Vagina (tissue), 2 donors: ENCODE measurements around the gene PGAM5.

Source experiments
- CTCF ChIP-seq, 3 experiments: fragments of 450-650 bp in 2 of 3; fragments of 200-600 bp in 1 of 3; sonication (generic) in 1 of 3; IDR thresholded peaks; one replicate each; pipeline ENCODE4 v1.5.1; 2017 to 2019; ENCODE audit warnings: antibody characterized with exemption in 3 of 3, mild to moderate bottlenecking in 2 of 3, moderate library complexity in 2 of 3
- POLR2A ChIP-seq, 2 donors: fragments of 450-650 bp; IDR thresholded peaks; one replicate each; pipeline ENCODE4 v1.6.1; 2017; ENCODE audit warnings: antibody characterized with exemption in 2 of 2, mild to moderate bottlenecking in 2 of 2, moderate library complexity in 2 of 2
- POLR2AphosphoS5 ChIP-seq, 2 donors: sonication (generic); formaldehyde crosslinking; IDR thresholded peaks; one replicate each; pipeline ENCODE4 v1.9.0; 2017; ENCODE audit warnings: antibody characterized with exemption in 2 of 2, mild to moderate bottlenecking in 2 of 2, low read depth in 1 of 2; ENCODE audit not compliant: insufficient read depth in 1 of 2

GRCh38 chr12:132702640-132703039, 8.0 kb upstream of the PGAM5 start:
- no peak for TF ChIP-seq CTCF (IDR thresholded peaks at IDR 0.05)
- no peak for TF ChIP-seq POLR2A (IDR thresholded peaks at IDR 0.05)
- TF ChIP-seq POLR2AphosphoS5 (IDR thresholded peaks at IDR 0.05; ENCODE audit: insufficient read depth in 1 of 2, low read depth in 1 of 2): no peak
